ENCODE results near the gene TANC1. TPM values are rescaled to one million over a fixed set of nuclear protein-coding genes. Genes with fewer than 3 reads are reported as not detected.

TANC1 gene
- total and polyA plus RNA-seq, 2 experiments from 2014 or later: 2.8 to 9.5 TPM

- TF ChIP-seq REST (IDR thresholded peaks at IDR 0.05; ENCODE audit: unreplicated experiment): no peak
These were observed 192.0 kb downstream of the TANC1 start (continued) for GRCh38 chr2:159160412-159160811.

- H3K4me3 ChIP-seq: no peak overlapping the region
- H3K4me1 ChIP-seq (ENCODE audit: insufficient read depth): no peaks in the 10 kb centered on the region
- H3K79me2 ChIP-seq (replicated peaks; ENCODE audit: insufficient read depth): no peaks in the 10 kb centered on the region
- no peaks in the 10 kb centered on the region for H3K9me3 Mint-ChIP-seq
- H3K27ac ChIP-seq (ENCODE audit: low read depth): no peak overlapping the region
- no peaks in the 10 kb centered on the region for H3K9me2 ChIP-seq (ENCODE audit: insufficient read depth)
- H3K4me2 ChIP-seq: no peak overlapping the region
- H2AFZ ChIP-seq: no peak overlapping the region
- no peaks in the 10 kb centered on the region for H3K27me3 ChIP-seq (ENCODE audit: insufficient read depth)
- no peaks in the 10 kb centered on the region for H4K20me1 ChIP-seq (replicated peaks; ENCODE audit: insufficient read depth)
- no peak overlapping the region for H3K27ac Mint-ChIP-seq
- no peaks in the 10 kb centered on the region; the same call in 2 of the 3 replicates for H3K36me3 Mint-ChIP-seq (ENCODE audit: low read depth)
- no peaks in the 10 kb centered on the region for H3K36me3 ChIP-seq (ENCODE audit: insufficient read depth)
- no peaks in the 10 kb centered on the region for H3K27me3 Mint-ChIP-seq (ENCODE audit: insufficient read depth, low read depth, poor library complexity)
- peaks cover 1% of the 10 kb centered on the region for H3K4me1 Mint-ChIP-seq
- no peaks in the 10 kb centered on the region for H3F3A ChIP-seq (replicated peaks; ENCODE audit: low read depth)
- H3K4me3 Mint-ChIP-seq: no peak overlapping the region
- no peak for ATAC-seq
- DNase-seq (ENCODE audit: low spot score): no peak
- TF ChIP-seq CTCF (conservative IDR thresholded peaks at IDR 0.05; ENCODE audit: low read depth in 2 of 2) (no peak), ZNF114 (CRISPR knock-in tag; IDR thresholded peaks at IDR 0.05) (no peak), POLR2AphosphoS5 (IDR thresholded peaks at IDR 0.05; ENCODE audit: low read depth) (no peak), ZNF331 (CRISPR knock-in tag; IDR thresholded peaks at IDR 0.05; ENCODE audit: low read depth) (no peak), NANOG (IDR thresholded peaks at IDR 0.05; ENCODE audit: borderline replicate concordance) (no peak), REST (IDR thresholded peaks at IDR 0.05; ENCODE audit: unreplicated experiment) (no peak), ZNF462 (CRISPR knock-in tag; IDR thresholded peaks at IDR 0.05) (no peak), ETS1 (IDR thresholded peaks at IDR 0.05) (no peak), STAT1 (IDR thresholded peaks at IDR 0.05; ENCODE audit: unreplicated experiment) (no peak)
These were observed 192.5 kb downstream of the TANC1 start for GRCh38 chr2:159160954-159161353.
